Measurements from ENCODE around the gene CGN.
"Not testable (repeated sequence)": the region's sequence is repeated elsewhere in the genome, so short reads cannot be mapped to it uniquely, and the experiment has no call there.

Gene CGN

GRCh38 chr1:151501474-151501873 lies 9.7 kb upstream of the CGN start:
- no peak for DNase-seq

GRCh38 chr1:151502035-151502700 lies 9.0 kb upstream of the CGN start:
- no peak for DNase-seq

- DNase-seq = no peak
Observed at GRCh38 chr1:151502859-151503780, 8.1 kb upstream of the CGN start.

- no peak for DNase-seq
Observed at GRCh38 chr1:151504252-151504651, 6.9 kb upstream of the CGN start.

- no peak for DNase-seq
Observed at GRCh38 chr1:151504759-151505158, 6.4 kb upstream of the CGN start.

GRCh38 chr1:151508833-151509232 lies 2.4 kb upstream of the CGN start:
- no peak for DNase-seq

GRCh38 chr1:151509350-151510019 lies 1.7 kb upstream of the CGN start:
- no peak for DNase-seq

GRCh38 chr1:151510020-151510405 lies 1.2 kb upstream of the CGN start:
- no peak for DNase-seq

- no peak for DNase-seq
Observed at GRCh38 chr1:151510614-151510956, 602 bp upstream of the CGN start.

GRCh38 chr1:151511636-151512215 lies 539 bp downstream of the CGN start:
- DNase-seq = peak; percentile 25

- no peak for DNase-seq
Observed at GRCh38 chr1:151512326-151512725, 1.1 kb downstream of the CGN start.

GRCh38 chr1:151512801-151513625 lies 1.8 kb downstream of the CGN start:
- no peak for DNase-seq

- no peak for DNase-seq
Observed at GRCh38 chr1:151513626-151514121, 2.5 kb downstream of the CGN start.

- no peak for DNase-seq
Observed at GRCh38 chr1:151514366-151514765, 3.2 kb downstream of the CGN start.

GRCh38 chr1:151515265-151515664 lies 4.1 kb downstream of the CGN start:
- DNase-seq = no peak

GRCh38 chr1:151516031-151516511 lies 4.9 kb downstream of the CGN start:
- no peak for DNase-seq

- DNase-seq = no peak
Observed at GRCh38 chr1:151518431-151518830, 7.2 kb downstream of the CGN start.

- DNase-seq = no peak
Observed at GRCh38 chr1:151518936-151519335, 7.7 kb downstream of the CGN start.

GRCh38 chr1:151519667-151520066 lies 8.5 kb downstream of the CGN start:
- DNase-seq = no peak

GRCh38 chr1:151520359-151520758 lies 9.2 kb downstream of the CGN start:
- no peak for DNase-seq

GRCh38 chr1:151522427-151522826 lies 11.2 kb downstream of the CGN start:
- DNase-seq = not testable (repeated sequence)

GRCh38 chr1:151523326-151523725 lies 12.1 kb downstream of the CGN start:
- DNase-seq = no peak
